GM12878 (cell line): ENCODE data around the gene AP2A2.

Source experiments
- CTCF ChIP-seq, 3 experiments: IDR thresholded peaks in 2 of 3; conservative IDR thresholded peaks in 1 of 3; 2 replicates each; pipeline ENCODE4 v1.5.1; 2011; ENCODE audit warnings: low read depth in 3 of 3, low read length in 3 of 3, mild to moderate bottlenecking in 3 of 3, control low read depth in 2 of 3, moderate library complexity in 2 of 3, inconsistent platforms in 1 of 3, mixed read lengths in 1 of 3; ENCODE audit not compliant: control insufficient read depth in 2 of 3, insufficient read depth in 1 of 3; ENCODE audit errors: extremely low read depth in 1 of 3
- HDAC2 ChIP-seq: fragments of 200-600 bp; sonication (generic); IDR thresholded peaks from 2 replicates; pipeline ENCODE4 v1.6.1; 2017
- SUZ12 ChIP-seq: fragments of 200-600 bp; sonication (generic); IDR thresholded peaks from one replicate; pipeline ENCODE4 v1.6.1; 2018; ENCODE audit warnings: antibody characterized with exemption, mild to moderate bottlenecking; ENCODE audit not compliant: unreplicated experiment
- ZNF274 ChIP-seq: IDR thresholded peaks from one replicate; pipeline ENCODE4 v1.8.0; 2011; ENCODE audit not compliant: insufficient read length, insufficient read depth

GRCh38 chr11:904380-904779 lies 21.3 kb upstream of the AP2A2 start:
- no peak for TF ChIP-seq HDAC2
- TF ChIP-seq SUZ12: no peak
- TF ChIP-seq ZNF274: no peak
- TF ChIP-seq CTCF (IDR thresholded peaks at IDR 0.05 in 2 of 3, conservative IDR thresholded peaks at IDR 0.05 in 1 of 3; ENCODE audit: control insufficient read depth in 2 of 3, extremely low read depth in 1 of 3, insufficient read depth in 1 of 3, low read depth in 3 of 3, low read length in 3 of 3): no peak
